Measurements from ENCODE around the gene ATP6V0B. TPM values are rescaled to one million over a fixed set of nuclear protein-coding genes. Genes with fewer than 3 reads are reported as not detected.

Gene ATP6V0B
- total and polyA plus RNA-seq, 2 of the 13 experiments (the other 11 are each of a cell fraction or from before 2014, with no cell fraction given), result 157 to 161 TPM

DNA sequence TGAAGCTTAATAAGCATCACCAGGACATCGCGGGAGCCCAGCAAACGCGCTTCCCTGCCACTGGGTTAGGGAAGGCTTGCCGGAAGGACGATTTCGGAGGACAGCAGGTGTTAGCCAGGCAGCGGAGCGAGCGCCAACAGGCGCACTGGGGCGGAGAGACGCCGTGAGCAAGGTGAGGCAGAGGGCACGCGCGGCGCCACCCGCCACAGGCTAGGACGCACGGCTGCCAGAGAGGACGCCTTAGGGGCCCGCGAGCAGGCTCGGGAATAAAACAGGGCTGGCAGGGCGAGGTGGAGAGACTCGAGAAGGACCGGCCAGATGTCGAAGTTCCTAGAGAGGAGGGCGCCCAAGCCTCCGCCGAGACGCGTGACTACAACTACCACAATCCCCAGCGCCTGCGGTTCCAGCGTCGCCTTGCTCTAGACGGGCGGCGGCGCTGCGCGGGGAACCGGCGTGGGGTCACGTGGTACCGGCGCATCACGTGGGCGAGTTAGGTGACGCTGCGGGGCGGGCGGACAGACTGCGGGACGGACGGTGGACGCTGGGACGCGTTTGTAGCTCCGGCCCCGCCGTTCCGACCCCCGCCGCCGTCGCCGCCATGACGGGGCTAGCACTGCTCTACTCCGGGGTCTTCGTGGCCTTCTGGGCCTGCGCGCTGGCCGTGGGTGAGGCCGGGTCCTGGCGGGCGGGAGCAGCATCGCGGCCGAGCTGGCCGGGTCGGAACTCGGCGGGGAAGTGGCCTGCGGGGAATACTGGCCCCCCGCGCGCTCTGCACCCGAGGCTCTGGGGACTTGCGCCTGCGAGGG, at the start of gene ATP6V0B (continued):
- TF ChIP-seq, protein P1, sequence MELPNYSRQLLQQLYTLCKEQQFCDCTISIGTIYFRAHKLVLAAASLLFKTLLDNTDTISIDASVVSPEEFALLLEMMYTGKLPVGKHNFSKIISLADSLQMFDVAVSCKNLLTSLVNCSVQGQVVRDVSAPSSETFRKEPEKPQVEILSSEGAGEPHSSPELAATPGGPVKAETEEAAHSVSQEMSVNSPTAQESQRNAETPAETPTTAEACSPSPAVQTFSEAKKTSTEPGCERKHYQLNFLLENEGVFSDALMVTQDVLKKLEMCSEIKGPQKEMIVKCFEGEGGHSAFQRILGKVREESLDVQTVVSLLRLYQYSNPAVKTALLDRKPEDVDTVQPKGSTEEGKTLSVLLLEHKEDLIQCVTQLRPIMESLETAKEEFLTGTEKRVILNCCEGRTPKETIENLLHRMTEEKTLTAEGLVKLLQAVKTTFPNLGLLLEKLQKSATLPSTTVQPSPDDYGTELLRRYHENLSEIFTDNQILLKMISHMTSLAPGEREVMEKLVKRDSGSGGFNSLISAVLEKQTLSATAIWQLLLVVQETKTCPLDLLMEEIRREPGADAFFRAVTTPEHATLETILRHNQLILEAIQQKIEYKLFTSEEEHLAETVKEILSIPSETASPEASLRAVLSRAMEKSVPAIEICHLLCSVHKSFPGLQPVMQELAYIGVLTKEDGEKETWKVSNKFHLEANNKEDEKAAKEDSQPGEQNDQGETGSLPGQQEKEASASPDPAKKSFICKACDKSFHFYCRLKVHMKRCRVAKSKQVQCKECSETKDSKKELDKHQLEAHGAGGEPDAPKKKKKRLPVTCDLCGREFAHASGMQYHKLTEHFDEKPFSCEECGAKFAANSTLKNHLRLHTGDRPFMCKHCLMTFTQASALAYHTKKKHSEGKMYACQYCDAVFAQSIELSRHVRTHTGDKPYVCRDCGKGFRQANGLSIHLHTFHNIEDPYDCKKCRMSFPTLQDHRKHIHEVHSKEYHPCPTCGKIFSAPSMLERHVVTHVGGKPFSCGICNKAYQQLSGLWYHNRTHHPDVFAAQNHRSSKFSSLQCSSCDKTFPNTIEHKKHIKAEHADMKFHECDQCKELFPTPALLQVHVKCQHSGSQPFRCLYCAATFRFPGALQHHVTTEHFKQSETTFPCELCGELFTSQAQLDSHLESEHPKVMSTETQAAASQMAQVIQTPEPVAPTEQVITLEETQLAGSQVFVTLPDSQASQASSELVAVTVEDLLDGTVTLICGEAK (IDR thresholded peaks at IDR 0.05), result no peak
- TF ChIP-seq, protein P1 (CRISPR knock-in tag; IDR thresholded peaks at IDR 0.05), result peak; percentile 54; the same call in 1 of the 2 replicates
- TF ChIP-seq, protein P2, sequence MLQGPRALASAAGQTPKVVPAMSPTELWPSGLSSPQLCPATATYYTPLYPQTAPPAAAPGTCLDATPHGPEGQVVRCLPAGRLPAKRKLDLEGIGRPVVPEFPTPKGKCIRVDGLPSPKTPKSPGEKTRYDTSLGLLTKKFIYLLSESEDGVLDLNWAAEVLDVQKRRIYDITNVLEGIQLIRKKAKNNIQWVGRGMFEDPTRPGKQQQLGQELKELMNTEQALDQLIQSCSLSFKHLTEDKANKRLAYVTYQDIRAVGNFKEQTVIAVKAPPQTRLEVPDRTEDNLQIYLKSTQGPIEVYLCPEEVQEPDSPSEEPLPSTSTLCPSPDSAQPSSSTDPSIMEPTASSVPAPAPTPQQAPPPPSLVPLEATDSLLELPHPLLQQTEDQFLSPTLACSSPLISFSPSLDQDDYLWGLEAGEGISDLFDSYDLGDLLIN (CRISPR knock-in tag; IDR thresholded peaks at IDR 0.05; ENCODE audit: borderline replicate concordance), result no peak
- TF ChIP-seq, protein P3, sequence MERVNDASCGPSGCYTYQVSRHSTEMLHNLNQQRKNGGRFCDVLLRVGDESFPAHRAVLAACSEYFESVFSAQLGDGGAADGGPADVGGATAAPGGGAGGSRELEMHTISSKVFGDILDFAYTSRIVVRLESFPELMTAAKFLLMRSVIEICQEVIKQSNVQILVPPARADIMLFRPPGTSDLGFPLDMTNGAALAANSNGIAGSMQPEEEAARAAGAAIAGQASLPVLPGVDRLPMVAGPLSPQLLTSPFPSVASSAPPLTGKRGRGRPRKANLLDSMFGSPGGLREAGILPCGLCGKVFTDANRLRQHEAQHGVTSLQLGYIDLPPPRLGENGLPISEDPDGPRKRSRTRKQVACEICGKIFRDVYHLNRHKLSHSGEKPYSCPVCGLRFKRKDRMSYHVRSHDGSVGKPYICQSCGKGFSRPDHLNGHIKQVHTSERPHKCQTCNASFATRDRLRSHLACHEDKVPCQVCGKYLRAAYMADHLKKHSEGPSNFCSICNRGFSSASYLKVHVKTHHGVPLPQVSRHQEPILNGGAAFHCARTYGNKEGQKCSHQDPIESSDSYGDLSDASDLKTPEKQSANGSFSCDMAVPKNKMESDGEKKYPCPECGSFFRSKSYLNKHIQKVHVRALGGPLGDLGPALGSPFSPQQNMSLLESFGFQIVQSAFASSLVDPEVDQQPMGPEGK (CRISPR knock-in tag; IDR thresholded peaks at IDR 0.05), result peak; percentile 60
- TF ChIP-seq ZNF282 (IDR thresholded peaks at IDR 0.05; ENCODE audit: partially characterized antibody) (no peak), ZNF563 (CRISPR knock-in tag; IDR thresholded peaks at IDR 0.05) (peak; percentile 74; the same call in 1 of the 2 replicates), ZNF605 (CRISPR knock-in tag; IDR thresholded peaks at IDR 0.05) (no peak; the same call in 1 of the 2 replicates), ZNF20 (CRISPR knock-in tag; IDR thresholded peaks at IDR 0.05) (no peak)
- TF ChIP-seq, protein P4, sequence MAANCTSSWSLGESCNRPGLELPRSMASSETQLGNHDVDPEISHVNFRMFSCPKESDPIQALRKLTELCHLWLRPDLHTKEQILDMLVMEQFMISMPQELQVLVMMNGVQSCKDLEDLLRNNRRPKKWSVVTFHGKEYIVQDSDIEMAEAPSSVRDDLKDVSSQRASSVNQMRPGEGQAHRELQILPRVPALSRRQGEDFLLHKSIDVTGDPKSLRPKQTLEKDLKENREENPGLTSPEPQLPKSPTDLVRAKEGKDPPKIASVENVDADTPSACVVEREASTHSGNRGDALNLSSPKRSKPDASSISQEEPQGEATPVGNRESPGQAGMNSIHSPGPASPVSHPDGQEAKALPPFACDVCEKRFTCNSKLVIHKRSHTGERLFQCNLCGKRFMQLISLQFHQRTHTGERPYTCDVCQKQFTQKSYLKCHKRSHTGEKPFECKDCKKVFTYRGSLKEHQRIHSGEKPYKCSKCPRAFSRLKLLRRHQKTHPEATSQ (CRISPR knock-in tag; IDR thresholded peaks at IDR 0.05; ENCODE audit: borderline replicate concordance), result peak; percentile 3; the same call in 1 of the 2 replicates
- TF ChIP-seq, protein P5, sequence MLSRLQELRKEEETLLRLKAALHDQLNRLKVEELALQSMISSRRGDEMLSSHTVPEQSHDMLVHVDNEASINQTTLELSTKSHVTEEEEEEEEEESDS (CRISPR knock-in tag; IDR thresholded peaks at IDR 0.05; ENCODE audit: borderline replicate concordance), result no peak
- TF ChIP-seq, protein P6, sequence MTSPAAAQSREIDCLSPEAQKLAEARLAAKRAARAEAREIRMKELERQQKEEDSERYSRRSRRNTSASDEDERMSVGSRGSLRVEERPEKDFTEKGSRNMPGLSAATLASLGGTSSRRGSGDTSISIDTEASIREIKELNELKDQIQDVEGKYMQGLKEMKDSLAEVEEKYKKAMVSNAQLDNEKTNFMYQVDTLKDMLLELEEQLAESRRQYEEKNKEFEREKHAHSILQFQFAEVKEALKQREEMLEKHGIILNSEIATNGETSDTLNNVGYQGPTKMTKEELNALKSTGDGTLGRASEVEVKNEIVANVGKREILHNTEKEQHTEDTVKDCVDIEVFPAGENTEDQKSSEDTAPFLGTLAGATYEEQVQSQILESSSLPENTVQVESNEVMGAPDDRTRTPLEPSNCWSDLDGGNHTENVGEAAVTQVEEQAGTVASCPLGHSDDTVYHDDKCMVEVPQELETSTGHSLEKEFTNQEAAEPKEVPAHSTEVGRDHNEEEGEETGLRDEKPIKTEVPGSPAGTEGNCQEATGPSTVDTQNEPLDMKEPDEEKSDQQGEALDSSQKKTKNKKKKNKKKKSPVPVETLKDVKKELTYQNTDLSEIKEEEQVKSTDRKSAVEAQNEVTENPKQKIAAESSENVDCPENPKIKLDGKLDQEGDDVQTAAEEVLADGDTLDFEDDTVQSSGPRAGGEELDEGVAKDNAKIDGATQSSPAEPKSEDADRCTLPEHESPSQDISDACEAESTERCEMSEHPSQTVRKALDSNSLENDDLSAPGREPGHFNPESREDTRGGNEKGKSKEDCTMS (CRISPR knock-in tag; conservative IDR thresholded peaks at IDR 0.05), result no peak

Measured in HepG2 (cell line).